Activated B cell treated with CpG ODN at 0.5 μM for 24 hours (primary cell): ENCODE data around the gene GPBP1L1. TPM values are rescaled to one million over a fixed set of nuclear protein-coding genes. Genes with fewer than 3 reads are reported as not detected.
"Not testable (repeated sequence)": the region's sequence is repeated elsewhere in the genome, so short reads cannot be mapped to it uniquely, and the experiment has no call there.

Experiments
- ATAC-seq: fragments of 200-7000 bp; cut with Tn5 transposase; one replicate; pipeline ENCODE4 v1.10.0; 2021; ENCODE audit warnings: low read depth, mild to moderate bottlenecking, moderate library complexity
- CTCF ChIA-PET: fragments of 350-600 bp; sonication (Branson Sonifier 250); formaldehyde crosslinking; loops from one replicate; lab custom pipeline; 2021; ENCODE audit warnings: antibody characterized with exemption; lab: Charles Lee
- POLR2A ChIA-PET: fragments of 350-600 bp; sonication (Branson Sonifier 250); formaldehyde crosslinking; loops from one replicate; lab custom pipeline; 2021; ENCODE audit warnings: antibody characterized with exemption; lab: Charles Lee
- DNase-seq: peaks from one replicate; pipeline ENCODE4 v3.0.0; 2022
- H3K27ac Mint-ChIP-seq: one replicate; pipeline ENCODE4 v1.8.0; 2020; ENCODE audit warnings: mixed read lengths
- H3K27me3 Mint-ChIP-seq: one replicate; pipeline ENCODE4 v1.8.0; 2021; ENCODE audit warnings: mixed read lengths
- H3K36me3 Mint-ChIP-seq: one replicate; pipeline ENCODE4 v1.8.0; 2021; ENCODE audit warnings: low read depth, mixed read lengths
- H3K4me1 Mint-ChIP-seq: one replicate; pipeline ENCODE4 v1.8.0; 2021; ENCODE audit warnings: mixed read lengths
- H3K4me3 Mint-ChIP-seq: one replicate; pipeline ENCODE4 v1.8.0; 2020; ENCODE audit warnings: mild to moderate bottlenecking, mixed read lengths
- H3K9me3 Mint-ChIP-seq: one replicate; pipeline ENCODE4 v1.8.0; 2020; ENCODE audit warnings: mixed read lengths
- CTCF ChIP-seq: fragments of 200-600 bp; IDR thresholded peaks from one replicate; pipeline ENCODE4 v1.8.0; 2022; ENCODE audit warnings: antibody characterized with exemption, mild to moderate bottlenecking
- intact Hi-C: fragments of 100-400 bp; cut with micrococcal nuclease; formaldehyde crosslinking; loops from one replicate; pipeline ENCODE4 v1.15.1; 2024
- total RNA-seq: library from RNA; stranded (reverse); gene quantifications from 2 replicates; pipeline ENCODE4 v1.2.3, GENCODE V29; 2022

Gene GPBP1L1
- total RNA-seq, 1 donor from 2014 or later, result 138 TPM

GRCh38 chr1:45684402-45684801 lies 1.9 kb downstream of the GPBP1L1 start:
- peaks cover 39% of the 10 kb centered on the region for H3K36me3 Mint-ChIP-seq
- CTCF ChIA-PET, result interaction anchor here (1.0 kb wide), 1 partner anchor 20 kb away, joined by 3 read pairs; no protein-coding TSS in a partner anchor
- POLR2A ChIA-PET, result no interaction called here
- no peak for TF ChIP-seq CTCF
- peaks cover 66% of the 10 kb centered on the region for H3K4me1 Mint-ChIP-seq
- DNase-seq, result no peak
- H3K27me3 Mint-ChIP-seq, result no peaks in the 10 kb centered on the region
- no peaks in the 10 kb centered on the region for H3K9me3 Mint-ChIP-seq
- peak overlapping the region; percentile 99 for H3K4me3 Mint-ChIP-seq
- ATAC-seq, result no peak
- intact Hi-C loops, result loop anchor here (10.0 kb wide), 1 partner anchor 660 kb away; the partner anchor contains the start of gene NSUN4
- no peak overlapping the region for H3K27ac Mint-ChIP-seq

GRCh38 chr1:45682942-45683341 lies 3.4 kb downstream of the GPBP1L1 start:
- ChIA-PET POLR2A (interaction anchor here (0.7 to 2.0 kb wide), 2 partner anchors 98 to 197 kb away, joined by 3 to 4 read pairs; no protein-coding TSS in a partner anchor), CTCF (no interaction called here)
- Mint-ChIP-seq H3K9me3 (no peaks in the 10 kb centered on the region), H3K27me3 (no peaks in the 10 kb centered on the region), H3K27ac (no peak overlapping the region), H3K4me3 (no peak overlapping the region), H3K36me3 (peaks cover 32% of the 10 kb centered on the region), H3K4me1 (peaks cover 69% of the 10 kb centered on the region)
- ATAC-seq (no peak), DNase-seq (no peak)
- intact Hi-C loops, result loop anchor here (10.0 kb wide), 1 partner anchor 662 kb away; the partner anchor contains the start of gene NSUN4
- no peak for TF ChIP-seq CTCF

GRCh38 chr1:45679123-45679522 lies 7.2 kb downstream of the GPBP1L1 start:
- no peaks in the 10 kb centered on the region for H3K27me3 Mint-ChIP-seq
- CTCF ChIA-PET, result no interaction called here
- peaks cover 77% of the 10 kb centered on the region for H3K4me1 Mint-ChIP-seq
- H3K9me3 Mint-ChIP-seq, result no peaks in the 10 kb centered on the region
- TF ChIP-seq CTCF, result no peak
- H3K27ac Mint-ChIP-seq, result no peak overlapping the region
- intact Hi-C loops, result no loop called here
- POLR2A ChIA-PET, result no interaction called here
- no peak for ATAC-seq
- no peak for DNase-seq
- H3K4me3 Mint-ChIP-seq, result no peak overlapping the region
- peaks cover 16% of the 10 kb centered on the region for H3K36me3 Mint-ChIP-seq

GRCh38 chr1:45678489-45678888 lies 7.8 kb downstream of the GPBP1L1 start:
- Mint-ChIP-seq H3K27ac (no peak overlapping the region), H3K9me3 (no peaks in the 10 kb centered on the region), H3K36me3 (peaks cover 18% of the 10 kb centered on the region), H3K27me3 (no peaks in the 10 kb centered on the region), H3K4me1 (peaks cover 83% of the 10 kb centered on the region), H3K4me3 (no peak overlapping the region)
- ChIA-PET POLR2A (interaction anchor here (0.5 kb wide), 1 partner anchor 953 kb away, joined by 12 read pairs; no protein-coding TSS in a partner anchor), CTCF (no interaction called here)
- no peak for DNase-seq
- no peak for ATAC-seq
- intact Hi-C loops, result no loop called here
- no peak for TF ChIP-seq CTCF

GRCh38 chr1:45677751-45678245 lies 8.5 kb downstream of the GPBP1L1 start:
- Mint-ChIP-seq H3K4me1 (peaks cover 88% of the 10 kb centered on the region), H3K27ac (no peak overlapping the region), H3K36me3 (peaks cover 22% of the 10 kb centered on the region), H3K9me3 (no peaks in the 10 kb centered on the region), H3K27me3 (no peaks in the 10 kb centered on the region), H3K4me3 (no peak overlapping the region)
- ATAC-seq, result no peak
- DNase-seq, result no peak
- CTCF ChIA-PET, result no interaction called here
- TF ChIP-seq CTCF, result no peak
- intact Hi-C loops, result no loop called here
- POLR2A ChIA-PET, result interaction anchor here (1.5 kb wide), 1 partner anchor 8 kb away, joined by 5 read pairs; the partner anchor contains the start of gene GPBP1L1

GRCh38 chr1:45676553-45676952 lies 9.8 kb downstream of the GPBP1L1 start:
- H3K4me3 Mint-ChIP-seq, intact Hi-C loops, ATAC-seq, DNase-seq, H3K27me3 Mint-ChIP-seq, H3K9me3 Mint-ChIP-seq, CTCF ChIA-PET, H3K27ac Mint-ChIP-seq: not testable (repeated sequence)
- peaks cover 26% of the 10 kb centered on the region for H3K36me3 Mint-ChIP-seq
- POLR2A ChIA-PET, result interaction anchor here (0.7 to 1.5 kb wide), 3 partner anchors 9 to 142 kb away, joined by 5 to 12 read pairs (median 11); partner anchors contain the start of gene GPBP1L1
- H3K4me1 Mint-ChIP-seq, result peaks cover 81% of the 10 kb centered on the region
